ENCODE measurements around the gene RPL15.

RPL15 gene

GRCh38 chr3:23923786-23924185, 6.9 kb downstream of the RPL15 start:
- peaks cover 36% of the 10 kb centered on the region for H3K36me3 ChIP-seq
- H3K9me3 ChIP-seq: no peaks in the 10 kb centered on the region
- peak overlapping the region; percentile 60 for H3K27ac ChIP-seq
- peak overlapping the region; percentile 74 for H3K4me2 ChIP-seq
- TF ChIP-seq Cebpa-rat (IDR thresholded peaks at IDR 0.05): no peak
- peaks cover 47% of the 10 kb centered on the region for H3K4me1 ChIP-seq
- no peak overlapping the region for H3K9ac ChIP-seq
- no peak overlapping the region for H3K4me3 ChIP-seq
- H4K20me1 ChIP-seq: peaks cover 26% of the 10 kb centered on the region
- H3K27me3 ChIP-seq: no peaks in the 10 kb centered on the region

- H3K27me3 ChIP-seq: no peaks in the 10 kb centered on the region
- no peak overlapping the region for H3K4me2 ChIP-seq
- H3K4me1 ChIP-seq: peaks cover 31% of the 10 kb centered on the region
- TF ChIP-seq Cebpa-rat (IDR thresholded peaks at IDR 0.05): no peak
- peaks cover 2% of the 10 kb centered on the region for H4K20me1 ChIP-seq
- H3K9ac ChIP-seq: no peak overlapping the region
- H3K9me3 ChIP-seq: no peaks in the 10 kb centered on the region
- no peak overlapping the region for H3K4me3 ChIP-seq
- peaks cover 13% of the 10 kb centered on the region for H3K36me3 ChIP-seq
- no peak overlapping the region for H3K27ac ChIP-seq
Observed at GRCh38 chr3:23926246-23926645, 9.3 kb downstream of the RPL15 start.

DNA sequence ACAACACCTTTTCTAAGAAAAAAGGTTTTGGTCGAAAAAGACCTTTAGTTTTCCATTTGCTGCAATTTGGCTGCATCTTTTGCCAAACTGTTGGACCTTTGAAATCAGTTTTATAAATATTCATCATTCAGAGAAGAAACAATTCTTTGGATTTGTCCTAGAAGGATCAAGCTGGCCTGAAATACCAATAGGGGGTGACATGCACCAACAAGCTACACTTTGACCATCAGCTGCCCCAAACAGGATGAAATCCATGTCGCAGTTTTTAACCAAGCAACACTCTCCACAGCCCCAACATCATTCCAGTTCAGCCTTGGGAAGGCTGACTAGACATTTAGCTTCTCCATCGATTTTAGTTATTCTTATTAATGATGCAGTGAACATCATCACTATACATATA, 9.8 kb downstream of the RPL15 start:
- Histone ChIP-seq H3K4me3 (no peak overlapping the region), H3K9ac (no peak overlapping the region), H3K27ac (no peak overlapping the region)

GRCh38 chr3:23928524-23928923, 11.6 kb downstream of the RPL15 start:
- no peak for TF ChIP-seq Cebpa-rat (IDR thresholded peaks at IDR 0.05)
- peaks cover 19% of the 10 kb centered on the region for H3K4me1 ChIP-seq
- no peak overlapping the region for H3K9ac ChIP-seq
- H4K20me1 ChIP-seq: no peaks in the 10 kb centered on the region
- no peaks in the 10 kb centered on the region for H3K27me3 ChIP-seq
- no peak overlapping the region for H3K4me3 ChIP-seq
- no peaks in the 10 kb centered on the region for H3K9me3 ChIP-seq
- H3K36me3 ChIP-seq: no peaks in the 10 kb centered on the region
- H3K27ac ChIP-seq: no peak overlapping the region
- no peak overlapping the region for H3K4me2 ChIP-seq

More for the DNA sequence above, 9.8 kb downstream of the RPL15 start:
- no peaks in the 10 kb centered on the region for H3K9me3 ChIP-seq
- H4K20me1 ChIP-seq: no peaks in the 10 kb centered on the region
- no peak for TF ChIP-seq Cebpa-rat (IDR thresholded peaks at IDR 0.05)
- no peak overlapping the region for H3K4me2 ChIP-seq
- peaks cover 8% of the 10 kb centered on the region; the same call in 1 of the 2 replicates for H3K36me3 ChIP-seq
- no peaks in the 10 kb centered on the region for H3K27me3 ChIP-seq
- H3K4me1 ChIP-seq: peaks cover 36% of the 10 kb centered on the region

GRCh38 chr3:23931597-23931996, 14.7 kb downstream of the RPL15 start:
- Histone ChIP-seq H3K27ac (no peak overlapping the region), H3K4me1 (peaks cover 6% of the 10 kb centered on the region; the same call in 1 of the 2 replicates), H3K4me3 (no peak overlapping the region), H3K9me3 (no peaks in the 10 kb centered on the region), H4K20me1 (no peaks in the 10 kb centered on the region), H3K4me2 (no peak overlapping the region), H3K9ac (no peak overlapping the region), H3K36me3 (no peaks in the 10 kb centered on the region), H3K27me3 (no peaks in the 10 kb centered on the region)
- no peak for TF ChIP-seq Cebpa-rat (IDR thresholded peaks at IDR 0.05)

DNA sequence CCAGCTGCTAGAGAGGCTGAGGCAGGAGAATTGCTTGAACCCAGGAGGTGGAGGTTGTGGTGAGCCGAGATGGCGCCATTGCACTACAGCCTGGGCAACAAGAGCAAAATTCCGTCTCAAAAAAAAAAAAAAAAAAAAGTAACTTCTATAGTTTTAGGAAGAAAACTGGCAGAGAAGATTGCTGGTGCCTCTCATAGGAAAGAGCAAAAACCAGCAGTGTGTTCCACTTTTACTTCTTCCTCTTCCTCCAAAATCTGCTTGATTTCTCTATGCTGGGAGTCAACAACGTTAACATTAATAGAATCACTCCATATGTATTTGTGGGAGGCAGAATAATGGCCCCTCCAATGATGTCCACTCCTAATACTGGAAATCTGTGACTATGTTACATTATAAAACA, 15.6 kb downstream of the RPL15 start:
- H3K4me1 ChIP-seq: peaks cover 12% of the 10 kb centered on the region
- H3K36me3 ChIP-seq: no peaks in the 10 kb centered on the region
- H3K4me3 ChIP-seq: no peak overlapping the region
- H3K27ac ChIP-seq: no peak overlapping the region
- H3K9me3 ChIP-seq: no peaks in the 10 kb centered on the region
- no peaks in the 10 kb centered on the region for H4K20me1 ChIP-seq
- H3K4me2 ChIP-seq: no peak overlapping the region
- no peak overlapping the region for H3K9ac ChIP-seq
- TF ChIP-seq Cebpa-rat (IDR thresholded peaks at IDR 0.05): no peak
- no peaks in the 10 kb centered on the region for H3K27me3 ChIP-seq

DNA sequence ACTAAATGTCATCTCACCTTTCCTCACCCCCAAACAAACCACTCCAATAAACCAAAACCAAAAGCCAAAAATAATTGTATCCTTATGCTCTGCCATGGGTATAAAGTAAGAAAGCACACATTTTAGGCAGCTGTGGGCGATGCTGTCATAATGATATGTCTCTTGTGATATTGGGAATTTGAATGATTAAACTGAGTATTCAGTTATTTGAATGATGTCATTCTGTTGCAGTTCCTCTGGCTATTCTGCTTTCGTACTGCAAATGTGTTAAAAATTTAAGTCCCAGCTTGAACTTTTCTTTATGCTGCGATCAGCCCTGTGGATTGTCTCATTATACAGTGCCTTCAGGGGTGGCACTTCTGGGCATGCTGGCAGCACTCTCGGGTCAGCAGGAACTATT, 17.3 kb downstream of the RPL15 start:
- no peak overlapping the region for H3K9ac ChIP-seq
- H3K27me3 ChIP-seq: no peaks in the 10 kb centered on the region
- peaks cover 12% of the 10 kb centered on the region for H3K4me1 ChIP-seq
- no peak overlapping the region for H3K27ac ChIP-seq
- no peak for TF ChIP-seq Cebpa-rat (IDR thresholded peaks at IDR 0.05)
- no peaks in the 10 kb centered on the region for H4K20me1 ChIP-seq
- no peaks in the 10 kb centered on the region for H3K9me3 ChIP-seq
- H3K4me3 ChIP-seq: no peak overlapping the region
- no peak overlapping the region for H3K4me2 ChIP-seq
- no peaks in the 10 kb centered on the region for H3K36me3 ChIP-seq

DNA sequence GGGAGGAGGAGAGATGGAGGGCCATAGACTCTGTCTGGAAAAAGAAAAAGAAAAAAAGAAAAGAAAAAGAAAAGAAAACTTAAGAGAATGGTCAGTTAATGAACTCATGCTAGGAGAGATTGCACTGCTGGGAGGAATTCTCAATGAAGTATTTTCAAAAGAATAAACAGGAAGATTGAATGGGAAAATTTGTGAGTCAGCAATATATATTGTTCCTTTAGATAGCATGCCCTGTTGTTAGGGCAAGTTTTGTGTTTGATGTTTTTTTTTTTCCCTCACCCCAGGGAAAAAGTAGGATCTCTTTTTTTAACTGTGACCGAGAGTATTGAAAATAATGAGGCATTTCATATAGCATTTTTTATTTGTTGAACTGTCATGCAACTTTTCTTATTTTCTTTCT, 20.4 kb downstream of the RPL15 start:
- Histone ChIP-seq H3K9ac (no peak overlapping the region), H4K20me1 (no peaks in the 10 kb centered on the region), H3K4me1 (peaks cover 6% of the 10 kb centered on the region), H3K4me3 (no peak overlapping the region), H3K27me3 (no peaks in the 10 kb centered on the region), H3K27ac (no peak overlapping the region), H3K4me2 (peak overlapping the region; percentile 30), H3K36me3 (no peaks in the 10 kb centered on the region), H3K9me3 (no peaks in the 10 kb centered on the region)
- TF ChIP-seq Cebpa-rat (IDR thresholded peaks at IDR 0.05): no peak

- no peak for TF ChIP-seq Cebpa-rat (IDR thresholded peaks at IDR 0.05)
- no peak overlapping the region for H3K9ac ChIP-seq
- H3K9me3 ChIP-seq: no peaks in the 10 kb centered on the region
- H3K27ac ChIP-seq: no peak overlapping the region
- peaks cover 7% of the 10 kb centered on the region for H3K27me3 ChIP-seq
- H3K36me3 ChIP-seq: no peaks in the 10 kb centered on the region
- H3K4me3 ChIP-seq: no peak overlapping the region
- no peaks in the 10 kb centered on the region for H4K20me1 ChIP-seq
- H3K4me2 ChIP-seq: no peak overlapping the region
- H3K4me1 ChIP-seq: peaks cover 6% of the 10 kb centered on the region
Observed at GRCh38 chr3:23938688-23939087, 21.8 kb downstream of the RPL15 start.

GRCh38 chr3:23940775-23941174, 23.8 kb downstream of the RPL15 start:
- Histone ChIP-seq H3K4me3 (no peak overlapping the region), H3K9ac (no peak overlapping the region), H3K9me3 (no peaks in the 10 kb centered on the region), H4K20me1 (no peaks in the 10 kb centered on the region), H3K4me1 (peaks cover 10% of the 10 kb centered on the region), H3K4me2 (no peak overlapping the region), H3K27ac (no peak overlapping the region), H3K27me3 (peaks cover 20% of the 10 kb centered on the region), H3K36me3 (no peaks in the 10 kb centered on the region)
- no peak for TF ChIP-seq Cebpa-rat (IDR thresholded peaks at IDR 0.05)

DNA sequence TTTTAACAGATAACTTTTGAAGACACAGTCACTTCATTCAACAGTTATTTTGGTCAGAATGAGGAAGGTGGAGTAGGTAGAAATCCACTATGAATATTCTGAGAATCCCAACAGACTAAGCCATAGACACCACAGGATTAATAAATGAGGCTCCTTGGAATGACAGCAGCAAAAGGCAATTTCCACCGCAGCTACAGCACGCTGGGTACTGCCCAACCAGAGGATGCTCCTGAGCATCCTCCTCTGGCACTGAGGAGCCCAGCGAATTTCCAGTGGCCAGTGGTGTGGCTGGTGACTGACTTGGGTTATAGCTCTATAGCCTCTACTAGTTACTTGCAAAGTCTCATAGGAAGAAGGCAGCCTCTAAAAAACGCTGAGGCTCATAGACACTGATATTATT, 24.5 kb downstream of the RPL15 start:
- Histone ChIP-seq H3K4me2 (no peak overlapping the region), H4K20me1 (peaks cover 3% of the 10 kb centered on the region), H3K27me3 (peaks cover 20% of the 10 kb centered on the region), H3K36me3 (no peaks in the 10 kb centered on the region), H3K4me1 (peaks cover 12% of the 10 kb centered on the region), H3K4me3 (no peak overlapping the region), H3K9ac (no peak overlapping the region), H3K9me3 (no peaks in the 10 kb centered on the region), H3K27ac (no peak overlapping the region)
- no peak for TF ChIP-seq Cebpa-rat (IDR thresholded peaks at IDR 0.05)

All from BLaER1 (cell line).